ENCODE measurements around the gene CNGA2. TPM values are rescaled to one million over a fixed set of nuclear protein-coding genes. Genes with fewer than 3 reads are reported as not detected.

The CNGA2 gene
- total RNA-seq, 1 experiment from 2014 or later = not detected

DNA sequence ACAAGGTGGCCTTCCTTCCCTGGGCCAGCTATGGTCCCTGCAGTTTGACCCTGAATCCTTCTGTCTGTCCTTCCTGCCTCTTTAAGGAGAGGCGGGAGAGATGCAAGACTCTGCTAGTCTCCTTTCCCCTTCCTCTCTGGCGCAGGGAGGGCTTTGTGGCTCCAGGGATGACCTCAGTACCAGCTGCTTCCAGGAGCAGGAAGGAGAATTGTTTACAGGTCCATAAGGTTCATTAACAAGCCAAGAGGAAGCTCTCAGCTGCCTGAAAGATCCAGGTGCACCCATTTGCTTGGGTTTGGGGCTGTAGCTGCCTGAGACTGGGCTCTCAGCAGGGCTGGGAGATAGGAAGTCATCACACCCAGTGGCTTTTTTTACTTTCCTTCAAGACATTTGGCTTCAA lies 22.8 kb upstream of the CNGA2 start:
- peak; percentile 49 for DNase-seq (ENCODE audit: low spot score)

DNA sequence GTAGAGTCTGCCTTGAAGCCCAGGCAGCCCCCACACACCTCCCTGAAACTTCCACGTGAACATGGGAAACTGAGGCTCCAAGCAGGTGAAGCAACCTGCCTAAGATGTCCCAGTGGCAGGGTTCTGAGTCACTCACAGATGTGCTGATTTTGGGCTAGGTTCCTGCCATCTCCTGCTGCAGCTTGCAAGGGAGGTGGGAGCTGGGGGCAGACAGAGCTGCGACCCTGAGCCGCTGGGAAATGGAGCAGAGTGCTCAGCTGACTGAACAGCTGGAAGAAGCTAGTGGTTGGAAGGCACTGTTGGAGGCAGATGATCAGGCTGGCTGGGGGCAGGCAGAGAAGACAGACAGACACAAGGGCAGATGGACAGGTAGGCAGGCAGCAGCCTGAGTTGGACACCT lies 22.3 kb upstream of the CNGA2 start:
- DNase-seq (ENCODE audit: low spot score) = no peak

DNA sequence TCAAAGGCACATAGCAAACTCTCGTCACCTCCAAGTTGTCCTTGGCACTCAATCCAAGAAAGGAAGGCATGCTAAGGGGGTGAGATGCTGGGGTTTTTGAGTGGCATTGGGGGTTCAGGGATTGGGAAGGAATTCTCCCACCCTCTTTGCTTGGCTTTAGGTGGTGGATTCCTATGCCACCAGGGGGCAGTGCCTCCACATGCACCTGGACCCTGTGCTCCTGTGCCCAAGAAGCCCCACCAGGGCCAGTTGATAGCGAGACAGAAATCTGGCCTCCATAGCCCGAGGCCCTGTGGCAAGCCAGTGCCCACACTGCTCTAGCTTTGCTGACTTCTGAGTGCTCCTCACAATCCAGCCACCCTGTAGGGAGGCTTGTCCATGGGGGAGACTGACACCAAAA lies 20.7 kb upstream of the CNGA2 start:
- peak; percentile 41 for DNase-seq (ENCODE audit: low spot score)

DNA sequence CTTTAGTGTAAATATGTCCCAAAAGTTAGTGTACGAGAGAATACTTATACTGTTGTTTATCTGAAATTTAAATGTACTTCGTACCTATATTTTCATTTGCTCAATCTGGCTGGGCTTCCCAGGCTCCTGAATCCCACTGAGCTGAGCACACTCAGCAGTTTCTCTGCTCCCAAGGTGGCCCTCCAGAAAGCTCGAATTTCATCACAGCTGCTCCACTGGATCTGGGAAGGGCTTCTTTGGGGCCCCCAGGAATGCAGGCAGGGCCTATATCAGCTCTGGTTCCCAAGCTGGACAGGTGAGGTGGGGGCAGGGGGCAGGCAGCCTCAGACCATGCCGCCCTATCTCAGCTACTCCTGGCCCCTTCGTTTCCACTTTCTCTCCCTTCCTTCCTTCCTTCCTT lies 20.2 kb upstream of the CNGA2 start:
- no peak for DNase-seq (ENCODE audit: low spot score)

DNA sequence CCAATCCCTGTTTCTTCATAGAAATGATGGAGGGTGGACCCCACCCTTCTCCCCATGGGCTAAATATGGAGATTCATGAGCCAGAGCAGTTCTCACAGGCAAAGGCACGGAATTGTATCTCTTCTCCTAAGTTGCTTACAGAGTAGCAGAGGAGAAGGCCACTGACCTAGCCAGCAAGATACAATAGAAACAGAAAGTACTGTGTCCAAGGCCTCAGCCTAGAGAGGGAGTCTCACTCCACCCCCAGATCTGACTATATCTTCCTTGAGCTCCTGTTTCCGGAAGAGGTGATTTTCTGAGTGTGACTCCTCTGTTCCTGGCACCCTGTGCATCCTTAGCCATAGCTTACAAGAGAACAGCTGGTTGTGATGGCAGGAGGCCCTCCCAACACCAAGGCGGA lies 18.8 kb upstream of the CNGA2 start, which contains the start of gene FATE1:
TSS of gene FATE1 (plus strand) at position 284 of the 400 bp plus-strand sequence. CDS start at position 369, 85 bp downstream.
- no peak for DNase-seq (ENCODE audit: low spot score)

DNA sequence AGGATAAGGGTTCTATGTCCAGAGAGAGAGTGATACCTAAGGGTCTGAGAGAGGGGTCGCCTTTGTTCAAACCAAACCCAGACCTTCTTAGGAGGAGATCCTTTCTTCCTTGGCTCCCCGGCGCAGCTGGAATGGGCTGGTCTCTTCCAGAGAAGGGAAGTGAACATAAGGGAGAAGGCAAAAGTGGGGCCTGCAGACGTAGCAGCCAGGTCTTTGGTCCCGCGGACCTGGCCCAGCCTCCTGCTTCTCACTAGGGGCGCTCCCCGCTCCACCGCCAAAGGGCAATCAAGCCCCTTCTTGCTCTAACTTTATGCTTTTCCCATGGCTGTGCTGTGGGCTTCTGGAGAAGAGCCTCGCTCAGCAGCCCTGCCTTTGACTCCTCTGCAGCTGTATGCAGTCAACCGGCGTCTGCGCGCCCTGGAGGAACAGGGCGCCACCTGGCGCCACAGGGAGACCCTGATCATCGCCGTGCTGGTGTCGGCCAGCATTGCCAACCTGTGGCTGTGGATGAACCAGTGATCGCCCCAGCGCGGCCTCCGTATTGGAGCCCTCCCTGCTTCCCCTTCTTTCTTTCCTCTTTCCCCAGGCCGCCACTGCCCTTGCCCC lies 12.2 kb upstream of the CNGA2 start:
- no peak for DNase-seq (ENCODE audit: low spot score)

DNA sequence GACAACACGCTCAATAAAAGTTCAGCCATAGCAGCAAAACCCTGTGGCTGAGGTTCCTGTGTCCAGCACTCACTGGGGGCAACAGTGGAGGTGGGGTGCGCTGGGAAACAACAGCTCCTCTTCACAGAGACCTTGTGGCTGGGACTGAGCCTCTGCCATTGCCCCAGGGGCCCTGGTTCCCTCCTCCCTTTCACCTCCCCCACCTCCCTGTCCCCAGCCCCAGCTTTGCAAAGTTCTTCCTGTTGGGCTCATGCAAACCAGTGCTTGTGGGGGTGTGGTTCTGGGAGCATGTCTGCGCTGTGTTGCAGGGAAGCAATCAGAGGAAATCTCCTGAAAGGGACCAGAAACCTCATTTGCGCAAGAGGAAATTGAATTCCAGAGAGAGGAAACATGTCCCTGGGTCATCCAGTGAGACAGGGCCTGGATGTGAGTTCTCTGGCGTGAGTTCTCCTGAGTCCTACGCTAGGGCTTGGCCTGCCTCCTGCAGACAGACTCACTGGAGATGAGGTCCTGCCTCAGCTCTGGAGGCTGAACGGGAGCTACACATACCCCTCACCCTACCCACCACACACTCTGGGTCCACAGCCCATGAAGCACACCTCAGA lies 11.3 kb upstream of the CNGA2 start:
- DNase-seq (ENCODE audit: low spot score) = no peak

DNA sequence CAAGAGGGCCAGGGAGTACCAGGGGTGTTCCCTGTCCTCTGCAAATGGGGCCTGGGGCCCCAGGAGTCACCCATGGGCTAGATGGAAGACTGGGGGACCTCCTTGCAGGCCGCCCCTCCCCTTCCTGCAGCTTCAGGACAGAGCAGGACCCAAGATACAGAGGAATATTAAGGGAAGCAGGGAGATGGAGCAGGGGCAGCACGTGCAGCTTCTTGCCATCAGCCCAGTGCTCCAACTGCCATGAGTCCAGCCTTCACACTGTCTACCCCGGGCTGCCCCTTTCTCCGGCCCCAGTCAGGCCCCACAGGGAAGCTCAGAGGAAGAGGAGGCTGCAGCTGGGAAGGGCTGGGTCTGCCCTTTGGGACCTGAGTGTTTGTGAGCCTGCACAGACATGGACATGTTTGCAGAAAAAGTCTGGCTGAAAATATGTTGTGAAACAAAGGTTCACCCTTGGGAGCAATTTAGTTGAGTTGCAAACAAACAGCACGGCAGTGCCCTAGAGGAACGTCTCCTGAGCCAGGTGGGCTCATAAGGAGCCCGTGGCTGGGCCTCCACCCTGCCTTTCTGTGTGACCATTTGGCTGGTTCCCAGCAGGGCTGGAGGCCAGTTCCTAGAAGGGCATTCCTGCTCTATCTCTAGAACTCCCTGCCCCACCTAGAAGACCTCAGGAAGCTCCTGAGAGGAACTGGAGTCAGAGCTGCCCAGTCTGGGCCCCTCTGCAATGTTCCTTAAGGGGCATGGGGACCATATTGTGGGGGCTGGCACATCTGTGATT lies 9.8 kb upstream of the CNGA2 start:
- DNase-seq (ENCODE audit: low spot score) = no peak

DNA sequence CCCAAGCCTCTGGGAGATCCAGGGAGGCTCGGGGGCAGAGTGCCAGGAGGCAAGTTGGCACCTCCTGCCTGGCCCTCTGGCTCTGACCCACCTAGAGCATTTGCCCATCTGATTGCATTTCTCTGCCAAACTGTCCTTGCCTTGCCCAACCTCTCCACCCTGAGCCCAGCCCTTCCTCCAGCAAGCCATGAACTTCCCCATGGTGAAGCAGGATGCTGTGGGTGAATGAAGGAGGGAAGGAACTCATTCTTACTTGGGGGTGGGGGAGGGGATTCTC lies 9.3 kb upstream of the CNGA2 start:
- DNase-seq (ENCODE audit: low spot score) = no peak

DNA sequence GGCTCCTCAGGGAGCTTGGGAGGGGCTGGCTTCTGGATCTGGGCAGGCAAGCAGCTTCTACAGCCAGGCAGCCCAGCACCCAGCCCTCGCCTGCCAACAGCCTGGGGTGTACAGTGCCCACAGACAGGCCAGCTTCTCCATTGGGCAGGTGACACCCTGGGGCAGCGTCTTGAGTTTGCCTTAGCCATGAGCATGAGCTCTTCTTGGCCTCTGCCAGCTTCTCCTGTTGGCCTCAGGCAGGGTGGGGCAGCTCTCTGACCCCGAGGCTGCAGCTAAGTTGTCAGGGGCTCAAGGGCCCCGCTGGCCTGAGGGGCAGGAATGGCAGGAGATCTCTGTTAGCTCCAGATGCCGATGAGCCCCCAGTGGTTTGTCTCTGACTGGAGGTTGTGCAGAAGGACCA lies 7.8 kb upstream of the CNGA2 start:
- no peak for DNase-seq (ENCODE audit: low spot score)

DNA sequence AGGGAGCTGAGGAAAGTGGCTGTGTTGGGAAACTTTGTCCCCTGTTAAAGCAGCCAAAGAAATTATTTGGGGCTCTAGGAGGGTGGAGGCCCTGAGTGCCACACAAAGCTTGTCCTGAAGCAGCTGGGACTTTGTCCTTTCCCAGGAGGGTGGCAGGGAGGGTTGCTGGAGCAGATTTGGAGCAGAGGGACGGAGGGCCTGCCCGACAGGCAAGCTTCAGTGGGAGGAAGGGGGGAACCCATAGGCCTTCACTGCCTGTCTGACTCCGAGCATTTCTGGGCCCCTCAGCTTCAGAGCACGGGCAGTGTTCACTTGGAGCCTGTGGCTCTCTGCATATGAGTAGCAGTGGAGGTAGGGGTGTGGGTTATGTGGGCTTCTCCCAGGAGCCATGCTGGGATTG lies 7.2 kb upstream of the CNGA2 start:
- DNase-seq (ENCODE audit: low spot score) = no peak

DNA sequence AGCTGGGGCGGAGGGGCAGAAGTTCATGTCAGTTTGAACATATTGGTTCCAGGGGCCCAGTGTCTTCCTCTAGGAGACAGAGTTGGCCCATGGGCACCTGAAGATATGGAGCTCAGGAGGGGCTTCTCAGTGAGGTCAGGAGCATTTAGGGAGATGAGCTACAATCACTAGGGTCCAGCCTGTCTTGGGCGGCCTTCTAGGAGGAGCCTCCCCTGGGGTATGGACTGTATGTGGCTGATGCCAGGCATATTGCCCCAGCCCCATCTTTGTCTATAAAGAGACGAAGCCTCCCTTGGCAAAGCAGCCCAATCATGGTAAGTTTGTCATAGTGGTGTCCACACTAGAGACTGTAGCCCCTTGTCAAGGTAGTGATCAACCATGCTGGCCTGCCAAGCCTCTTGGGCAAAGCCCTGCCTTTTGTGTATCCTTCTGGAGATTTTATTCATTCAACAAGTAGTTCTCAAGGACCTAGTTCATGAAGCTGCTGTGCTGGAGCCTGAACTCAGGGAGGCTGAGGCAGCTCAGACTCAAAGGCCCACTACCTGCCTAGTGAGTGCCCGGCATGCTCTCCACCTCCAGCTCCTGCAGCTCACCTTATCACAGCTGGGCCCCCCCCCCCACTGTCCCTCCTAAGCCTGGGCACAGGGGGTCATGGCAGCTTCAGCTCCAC lies 5.4 kb upstream of the CNGA2 start:
- no peak for DNase-seq (ENCODE audit: low spot score)

DNA sequence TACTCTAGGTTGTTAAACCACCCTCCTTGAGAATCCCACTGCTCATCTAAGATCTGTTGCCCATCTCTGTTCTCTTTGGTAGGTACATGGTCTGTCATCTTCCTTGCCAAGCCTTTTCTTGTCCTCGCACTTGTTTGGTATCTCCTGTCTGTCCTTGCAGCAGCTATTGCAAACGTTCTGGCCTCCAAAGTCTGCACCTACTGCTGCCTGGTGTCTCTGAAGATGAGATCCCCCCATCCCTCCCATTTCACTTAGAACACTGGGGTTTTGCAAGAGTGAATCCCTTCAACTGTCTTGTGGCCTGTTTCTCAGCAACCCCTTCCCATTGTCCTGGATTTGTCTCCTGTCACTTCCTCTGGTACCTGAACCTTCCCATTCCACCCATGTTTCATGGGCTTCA lies 673 bp downstream of the CNGA2 start:
- DNase-seq (ENCODE audit: low spot score) = no peak

DNA sequence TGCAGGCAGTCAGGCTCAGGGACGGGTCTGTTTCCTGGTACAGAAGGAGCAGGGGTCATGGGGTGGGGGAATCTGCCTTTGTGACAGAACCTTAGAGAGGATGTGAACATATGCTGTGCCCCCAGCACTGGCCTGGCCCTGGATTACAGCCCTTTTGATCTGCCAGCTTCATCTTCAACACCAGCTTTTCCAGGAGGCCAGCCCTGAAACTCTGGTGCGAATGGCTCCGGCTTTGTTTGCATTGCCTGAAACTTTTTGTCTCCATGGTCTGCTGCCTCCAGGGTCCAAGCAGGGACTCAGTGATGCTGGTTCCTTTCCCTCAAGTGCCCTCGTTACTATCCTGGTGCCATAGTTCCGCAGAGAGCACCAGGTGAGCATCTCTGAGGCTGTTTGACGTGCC lies 2.1 kb downstream of the CNGA2 start:
- DNase-seq (ENCODE audit: low spot score) = no peak

DNA sequence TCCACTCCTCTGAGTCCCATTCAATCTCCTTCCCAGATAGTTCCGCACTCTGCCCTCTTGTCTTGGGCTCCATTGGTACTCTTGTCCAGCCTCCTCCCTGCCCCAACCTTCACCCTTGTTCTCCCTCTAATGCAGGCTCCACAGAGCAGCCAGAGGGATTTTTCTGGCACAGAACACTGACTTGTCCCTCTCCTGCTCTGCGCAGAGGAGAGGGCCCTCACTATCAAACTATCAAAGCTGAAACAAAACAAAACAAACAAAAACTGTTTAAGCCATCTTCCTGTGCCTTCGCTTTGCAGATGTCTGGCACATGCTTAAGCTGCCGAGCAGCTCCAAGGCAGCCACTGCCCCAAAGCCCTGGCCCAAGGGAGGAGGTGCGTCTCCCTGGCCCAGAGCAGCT lies 2.9 kb downstream of the CNGA2 start:
- no peak for DNase-seq (ENCODE audit: low spot score)

DNA sequence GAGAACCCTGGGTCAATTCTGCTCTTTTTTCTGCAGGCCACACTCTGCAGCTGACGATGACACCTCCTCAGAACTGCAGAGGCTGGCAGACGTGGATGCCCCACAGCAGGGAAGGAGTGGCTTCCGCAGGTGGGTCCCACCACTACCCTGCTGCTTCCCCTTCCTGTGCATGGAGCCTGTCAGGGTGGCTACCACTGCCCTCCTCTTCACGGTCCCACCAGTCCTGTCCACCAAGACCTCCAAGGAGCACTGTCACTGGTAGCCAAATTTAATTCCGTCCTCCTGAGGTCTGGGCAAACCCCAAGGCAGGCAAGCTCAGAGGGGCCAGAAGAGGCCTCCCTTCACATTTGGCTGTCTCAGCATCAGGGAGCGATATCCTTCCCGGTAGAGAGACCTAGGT lies 4.2 kb downstream of the CNGA2 start:
- DNase-seq (ENCODE audit: low spot score) = no peak

DNA sequence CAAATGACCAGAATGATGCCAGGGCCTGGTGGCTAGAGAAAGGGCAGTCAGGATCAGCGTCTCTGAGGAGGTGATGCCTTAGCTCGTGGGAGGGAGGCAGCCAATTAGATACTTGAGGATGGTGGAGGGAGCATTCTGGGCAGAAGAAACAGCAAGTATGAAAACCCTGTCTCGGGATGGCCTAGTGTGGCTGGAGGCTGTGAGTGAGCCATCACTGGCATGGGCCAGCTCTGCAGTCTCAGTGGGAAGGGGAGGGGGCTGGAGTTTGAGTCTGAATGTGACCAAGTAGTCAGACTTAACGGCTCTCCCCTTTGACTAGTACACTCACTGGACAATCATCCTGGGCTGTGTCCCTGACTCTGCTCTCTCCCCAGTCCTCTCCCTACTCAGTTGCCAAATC lies 7.1 kb downstream of the CNGA2 start:
- DNase-seq (ENCODE audit: low spot score) = no peak

DNA sequence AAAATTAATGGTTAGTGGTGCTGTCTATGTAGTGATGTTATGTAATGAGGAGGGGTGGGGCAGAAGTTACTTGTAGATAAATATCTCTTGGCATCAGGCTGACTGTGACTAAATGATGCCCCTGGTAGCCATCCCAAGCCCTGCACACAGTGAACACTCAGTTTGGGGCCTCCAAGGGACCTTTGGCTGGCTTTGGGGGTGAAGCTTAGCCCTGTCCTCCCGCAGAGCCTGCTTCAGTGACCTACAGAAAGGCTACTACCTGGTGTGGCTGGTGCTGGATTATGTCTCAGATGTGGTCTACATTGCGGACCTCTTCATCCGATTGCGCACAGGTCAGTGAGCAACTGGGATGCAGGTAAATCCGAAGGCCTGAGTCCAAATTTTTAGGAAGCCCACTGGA lies 7.8 kb downstream of the CNGA2 start:
- no peak for DNase-seq (ENCODE audit: low spot score)

DNA sequence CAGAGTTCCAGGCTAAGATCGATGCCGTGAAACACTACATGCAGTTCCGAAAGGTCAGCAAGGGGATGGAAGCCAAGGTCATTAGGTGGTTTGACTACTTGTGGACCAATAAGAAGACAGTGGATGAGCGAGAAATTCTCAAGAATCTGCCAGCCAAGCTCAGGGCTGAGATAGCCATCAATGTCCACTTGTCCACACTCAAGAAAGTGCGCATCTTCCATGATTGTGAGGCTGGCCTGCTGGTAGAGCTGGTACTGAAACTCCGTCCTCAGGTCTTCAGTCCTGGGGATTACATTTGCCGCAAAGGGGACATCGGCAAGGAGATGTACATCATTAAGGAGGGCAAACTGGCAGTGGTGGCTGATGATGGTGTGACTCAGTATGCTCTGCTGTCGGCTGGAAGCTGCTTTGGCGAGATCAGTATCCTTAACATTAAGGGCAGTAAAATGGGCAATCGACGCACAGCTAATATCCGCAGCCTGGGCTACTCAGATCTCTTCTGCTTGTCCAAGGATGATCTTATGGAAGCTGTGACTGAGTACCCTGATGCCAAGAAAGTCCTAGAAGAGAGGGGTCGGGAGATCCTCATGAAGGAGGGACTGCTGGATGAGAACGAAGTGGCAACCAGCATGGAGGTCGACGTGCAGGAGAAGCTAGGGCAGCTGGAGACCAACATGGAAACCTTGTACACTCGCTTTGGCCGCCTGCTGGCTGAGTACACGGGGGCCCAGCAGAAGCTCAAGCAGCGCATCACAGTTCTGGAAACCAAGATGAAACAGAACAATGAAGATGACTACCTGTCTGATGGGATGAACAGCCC lies 9.3 kb downstream of the CNGA2 start:
- DNase-seq (ENCODE audit: low spot score) = no peak

DNA sequence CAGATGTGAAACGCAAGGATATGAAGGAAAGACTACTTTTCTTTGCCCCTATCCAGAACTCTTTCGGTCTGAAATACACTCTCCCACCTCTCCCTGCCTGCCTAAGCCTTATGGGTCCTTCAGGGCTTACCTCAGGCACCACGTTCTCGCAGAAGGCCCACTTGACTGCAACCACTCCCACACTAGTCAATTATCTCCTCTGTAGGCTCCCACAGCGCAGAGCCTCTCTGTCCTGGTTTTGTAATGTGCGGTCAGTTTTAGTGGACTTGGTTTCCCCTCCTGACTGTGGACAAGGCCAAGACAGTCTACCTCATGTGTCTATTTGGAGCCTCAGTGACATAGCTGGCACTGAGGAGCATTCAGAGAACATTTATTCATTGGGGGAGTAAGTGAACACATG lies 11.1 kb downstream of the CNGA2 start:
- no peak for DNase-seq (ENCODE audit: low spot score)

DNA sequence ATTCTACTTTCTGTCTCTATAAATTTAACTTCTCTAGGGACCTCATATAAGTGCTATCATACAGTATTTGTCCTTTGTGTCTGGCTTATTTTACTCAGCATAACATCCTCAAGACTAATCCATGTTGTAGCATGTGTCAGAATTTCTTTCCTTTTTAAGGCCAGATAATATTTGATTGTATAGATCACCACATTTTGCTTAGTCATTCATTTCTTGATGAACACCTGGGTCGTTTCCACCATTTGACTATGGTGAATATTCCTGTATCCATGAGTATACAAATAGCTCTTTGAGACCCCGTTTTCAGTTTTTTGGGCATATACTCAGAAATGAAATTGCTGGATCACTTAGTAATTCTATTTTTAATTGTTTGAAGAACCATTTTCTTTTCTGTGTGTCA lies 12.0 kb downstream of the CNGA2 start:
- no peak for DNase-seq (ENCODE audit: low spot score)

DNA sequence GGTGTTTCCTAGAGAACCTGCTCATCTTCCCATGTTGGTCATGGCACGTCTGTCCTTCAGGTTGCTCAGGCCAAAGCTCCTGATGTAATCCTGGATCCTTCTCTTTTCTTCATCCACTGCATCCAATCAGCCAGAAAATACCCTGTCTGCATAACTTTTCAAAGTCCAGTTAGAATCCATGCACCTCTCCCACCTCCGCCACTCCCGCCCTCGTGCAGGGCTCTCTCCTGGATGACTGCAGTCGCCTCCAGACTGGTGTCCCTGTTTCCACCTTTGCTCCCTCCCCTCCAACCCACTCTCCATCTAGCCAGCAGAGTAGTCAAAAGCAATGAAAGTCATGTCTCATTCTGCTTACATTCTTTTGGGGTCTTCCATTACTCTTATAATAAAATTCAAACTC lies 16.0 kb downstream of the CNGA2 start:
- DNase-seq (ENCODE audit: low spot score) = no peak
